NB4 (cell line): Measurements from ENCODE around the gene MVD.

Source experiments
- MAX ChIP-seq: IDR thresholded peaks from 2 replicates; pipeline ENCODE4 v1.6.1; 2011; ENCODE audit warnings: low read depth, low read length
- MYC ChIP-seq: IDR thresholded peaks from 2 replicates; pipeline ENCODE4 v1.6.1; 2011; ENCODE audit warnings: low read depth, low read length
- POLR2A ChIP-seq: IDR thresholded peaks from 2 replicates; pipeline ENCODE4 v1.6.1; 2011; ENCODE audit warnings: mild to moderate bottlenecking; ENCODE audit not compliant: insufficient read length; ENCODE audit errors: extremely low read depth
- TF ChIP-seq, protein P1 (sequence below): IDR thresholded peaks from one replicate; pipeline ENCODE4 v1.5.1; 2012; ENCODE audit warnings: low read depth, low read length

GRCh38 chr16:88673716-88674379, 11.0 kb upstream of the MVD start:
- TF ChIP-seq, protein P1, sequence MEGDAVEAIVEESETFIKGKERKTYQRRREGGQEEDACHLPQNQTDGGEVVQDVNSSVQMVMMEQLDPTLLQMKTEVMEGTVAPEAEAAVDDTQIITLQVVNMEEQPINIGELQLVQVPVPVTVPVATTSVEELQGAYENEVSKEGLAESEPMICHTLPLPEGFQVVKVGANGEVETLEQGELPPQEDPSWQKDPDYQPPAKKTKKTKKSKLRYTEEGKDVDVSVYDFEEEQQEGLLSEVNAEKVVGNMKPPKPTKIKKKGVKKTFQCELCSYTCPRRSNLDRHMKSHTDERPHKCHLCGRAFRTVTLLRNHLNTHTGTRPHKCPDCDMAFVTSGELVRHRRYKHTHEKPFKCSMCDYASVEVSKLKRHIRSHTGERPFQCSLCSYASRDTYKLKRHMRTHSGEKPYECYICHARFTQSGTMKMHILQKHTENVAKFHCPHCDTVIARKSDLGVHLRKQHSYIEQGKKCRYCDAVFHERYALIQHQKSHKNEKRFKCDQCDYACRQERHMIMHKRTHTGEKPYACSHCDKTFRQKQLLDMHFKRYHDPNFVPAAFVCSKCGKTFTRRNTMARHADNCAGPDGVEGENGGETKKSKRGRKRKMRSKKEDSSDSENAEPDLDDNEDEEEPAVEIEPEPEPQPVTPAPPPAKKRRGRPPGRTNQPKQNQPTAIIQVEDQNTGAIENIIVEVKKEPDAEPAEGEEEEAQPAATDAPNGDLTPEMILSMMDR = no peak
- TF ChIP-seq POLR2A = no peak
- no peak for TF ChIP-seq MAX
- TF ChIP-seq MYC = no peak
